HS-27A (cell line): ENCODE data around the gene HTR3B.
"Not testable (repeated sequence)": the region's sequence is repeated elsewhere in the genome, so short reads cannot be mapped to it uniquely, and the experiment has no call there.

Experiments
- DNase-seq: peaks from one replicate; pipeline ENCODE4 v3.0.0-alpha.2; 2012; ENCODE audit warnings: low read depth, missing footprints

The HTR3B gene

DNA sequence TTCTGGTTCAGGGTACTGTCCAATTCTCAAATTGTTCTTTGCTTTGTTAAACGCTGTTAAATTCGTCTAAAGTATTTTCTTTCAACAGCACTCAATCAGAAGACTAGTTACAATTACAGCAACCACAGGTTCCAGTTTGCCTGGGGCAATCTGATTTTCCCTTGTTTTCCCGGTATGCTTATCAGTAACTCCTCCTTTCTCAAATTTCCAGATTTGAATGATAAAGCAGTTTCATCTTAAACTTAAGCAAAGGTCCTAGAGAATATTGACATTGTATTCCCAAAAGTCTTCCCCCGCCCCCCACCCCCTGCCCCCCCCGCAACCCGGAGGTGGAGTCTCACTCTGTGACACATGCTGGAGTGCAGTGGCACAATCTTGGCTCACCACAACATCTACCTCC lies 18.7 kb upstream of the HTR3B start:
- DNase-seq: no peak

- no peak for DNase-seq
Observed at GRCh38 chr11:113888848-113889247, 15.7 kb upstream of the HTR3B start.

DNA sequence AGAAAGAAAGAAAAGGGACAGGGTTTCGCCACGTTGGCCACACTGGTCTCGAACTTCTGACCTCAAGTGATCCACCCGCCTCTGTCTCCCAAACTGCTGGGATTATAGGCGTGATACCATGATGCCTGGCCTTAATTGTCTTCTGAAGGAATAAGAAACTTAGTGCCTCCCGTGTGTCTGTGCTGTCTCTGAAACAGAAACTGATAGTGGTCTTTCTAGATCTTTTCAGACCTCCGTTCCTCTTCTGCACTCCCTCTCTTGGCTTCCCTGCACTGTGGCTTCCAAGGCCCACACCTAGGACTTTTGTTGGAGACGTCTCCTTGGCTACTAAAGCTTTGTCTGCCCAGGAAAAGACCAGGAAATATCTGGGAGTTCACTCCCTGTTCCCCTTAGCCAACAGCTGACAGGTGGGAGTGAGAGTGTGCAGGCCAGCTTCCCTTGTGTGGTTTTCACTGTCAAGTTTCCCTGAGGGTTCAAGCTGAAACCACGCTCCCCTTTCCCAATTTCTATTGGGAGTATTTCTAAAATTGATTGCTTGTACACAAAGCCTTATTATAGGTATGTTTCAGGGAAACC lies 10.1 kb upstream of the HTR3B start:
- no peak for DNase-seq

GRCh38 chr11:113895367-113896155 lies 9.0 kb upstream of the HTR3B start:
- no peak for DNase-seq

DNA sequence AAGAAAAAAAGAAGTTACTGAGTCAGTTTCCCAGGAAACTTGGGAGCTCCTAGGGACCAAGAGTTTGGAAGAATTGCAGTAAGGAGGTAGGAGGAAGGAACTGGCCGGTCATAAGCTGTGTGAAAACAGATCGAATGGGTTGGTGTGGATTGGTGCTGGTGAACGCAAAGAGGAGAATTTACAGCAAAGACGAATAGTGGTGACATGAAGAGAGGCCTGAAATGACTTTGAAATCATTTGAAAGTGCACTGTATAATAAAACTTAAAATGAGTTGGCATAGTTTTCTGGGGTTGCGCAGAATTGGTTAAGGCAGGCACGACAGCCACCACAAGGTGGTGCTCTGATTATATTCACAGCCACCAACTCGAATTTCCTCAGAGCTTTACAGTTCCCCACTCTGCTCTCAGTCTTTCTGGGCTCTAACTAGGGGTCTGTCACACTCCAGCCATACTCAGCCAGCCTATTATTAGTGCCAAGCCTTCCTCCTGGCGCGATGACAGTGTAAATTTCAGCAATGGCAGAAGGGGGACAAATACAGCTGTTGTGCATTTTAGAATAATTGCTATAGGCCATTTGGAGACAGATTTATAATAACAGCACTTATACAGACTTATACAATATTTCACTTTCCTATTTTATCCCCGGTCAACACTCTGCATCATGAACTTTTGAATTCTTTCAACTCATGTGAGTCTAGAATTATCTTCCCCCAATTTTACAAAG lies 8.3 kb upstream of the HTR3B start:
- DNase-seq: no peak

DNA sequence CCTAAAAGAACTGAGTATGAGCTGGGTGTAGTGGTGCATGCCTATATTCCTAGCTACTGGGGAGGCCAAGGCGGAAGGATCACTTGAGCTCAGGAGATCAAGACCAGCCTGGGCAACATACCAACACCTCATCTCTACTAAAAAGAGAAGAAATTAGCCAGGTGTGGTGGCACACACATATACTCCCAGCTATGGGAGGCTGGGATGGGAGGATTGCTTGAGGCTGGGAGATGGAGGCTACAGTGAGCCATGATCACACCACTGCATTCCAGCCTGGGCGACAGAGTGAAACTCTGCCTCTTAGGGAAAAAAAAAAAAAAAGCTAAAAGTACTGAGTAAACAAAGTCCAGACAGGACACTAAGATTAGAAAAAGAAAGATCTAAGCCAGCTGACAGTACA lies 3.5 kb upstream of the HTR3B start:
- DNase-seq: no peak

DNA sequence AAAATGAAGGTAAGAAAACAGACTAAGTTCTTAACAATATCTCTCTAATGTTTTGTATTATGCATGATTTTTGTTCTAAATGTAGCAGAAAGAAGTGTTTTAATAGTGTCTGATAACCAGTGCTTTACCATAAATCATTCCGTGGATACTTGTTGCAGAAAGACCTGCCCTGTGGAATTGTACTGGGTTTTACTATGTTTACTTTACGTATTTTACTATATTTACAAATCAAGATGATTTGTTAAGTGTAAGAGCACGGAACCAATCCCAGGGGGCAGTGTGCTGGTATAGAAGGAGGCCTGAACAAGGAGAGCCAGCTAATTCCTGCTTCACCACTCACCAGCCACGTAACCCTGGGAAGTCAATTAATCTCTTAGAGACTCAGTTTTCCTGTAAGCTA lies 1.4 kb downstream of the HTR3B start:
- no peak for DNase-seq

- DNase-seq: no peak
Observed at GRCh38 chr11:113906516-113906915, 1.9 kb downstream of the HTR3B start.

DNA sequence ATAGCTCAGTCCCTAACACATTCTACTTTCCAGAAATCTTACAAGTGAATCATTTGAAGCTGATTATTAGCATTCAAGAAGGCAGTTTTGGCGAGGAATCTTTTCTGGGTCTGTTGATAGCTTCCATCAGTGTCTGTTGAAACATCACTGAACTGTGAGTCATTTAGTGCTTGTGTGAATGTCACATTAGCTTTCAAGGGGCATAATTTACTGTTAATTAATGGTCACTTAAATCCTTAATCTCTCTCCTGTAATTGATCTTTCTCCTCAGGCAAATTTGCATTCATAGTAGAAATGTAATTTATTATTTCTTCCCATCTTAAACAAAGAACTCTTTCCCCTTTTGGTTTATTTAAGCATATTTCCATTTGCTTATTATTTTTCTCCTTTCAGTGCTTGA lies 2.6 kb downstream of the HTR3B start:
- DNase-seq: no peak

DNA sequence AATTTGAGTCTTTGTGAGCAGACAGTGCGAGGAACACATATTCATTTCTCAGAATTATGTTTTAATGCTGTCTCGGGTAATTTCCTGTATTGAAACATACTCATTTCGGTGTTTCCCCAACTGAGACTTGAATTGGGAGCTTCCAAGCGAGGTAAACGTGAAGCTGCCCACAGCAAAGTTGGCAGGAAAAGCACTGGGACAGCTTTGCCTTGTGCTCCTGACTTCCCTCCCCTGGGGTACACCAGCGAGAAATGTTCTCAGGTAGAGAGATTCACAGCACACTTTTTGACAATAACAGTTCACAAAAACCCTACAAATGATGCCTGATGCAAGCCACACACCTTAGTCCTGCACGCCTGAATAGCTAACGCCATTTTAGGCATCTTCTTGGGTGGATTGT lies 3.1 kb downstream of the HTR3B start:
- no peak for DNase-seq

DNA sequence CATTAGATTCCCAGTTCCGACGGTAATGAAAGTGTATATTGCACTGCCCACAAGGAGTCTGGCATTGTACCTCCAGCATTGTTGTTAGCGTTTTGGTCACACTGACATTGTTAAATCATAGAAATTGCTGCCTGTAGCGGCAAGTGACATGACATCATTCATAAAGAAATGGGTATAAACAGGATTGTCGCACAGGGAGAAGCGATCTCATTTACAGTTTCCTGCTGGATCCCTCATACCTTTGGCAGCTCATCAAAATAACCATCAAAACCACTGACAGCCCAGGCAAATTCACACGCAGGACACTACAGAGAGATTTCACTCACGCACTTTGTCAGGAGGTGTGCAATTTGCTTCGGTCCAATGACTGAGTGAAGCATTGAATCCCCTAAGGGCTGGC lies 3.5 kb downstream of the HTR3B start:
- DNase-seq: no peak

DNA sequence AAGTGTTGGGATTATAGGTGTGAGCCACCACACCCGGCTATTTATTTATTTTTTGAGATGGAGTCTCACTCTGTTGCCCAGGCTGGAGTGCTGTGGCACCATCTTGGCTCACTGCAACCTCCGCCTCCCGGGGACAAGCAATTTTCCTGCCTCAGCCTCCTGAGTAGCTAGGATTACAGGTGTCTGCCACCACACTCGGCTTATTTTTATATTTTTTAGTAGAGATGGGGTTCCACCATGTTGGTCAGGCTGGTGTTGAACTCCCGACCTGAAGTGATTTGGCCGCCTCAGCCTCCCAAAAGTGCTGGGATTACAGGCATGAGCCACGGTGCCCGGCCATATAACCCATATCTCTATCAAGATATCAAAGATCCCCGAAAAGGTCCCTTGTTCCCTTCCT lies 6.9 kb downstream of the HTR3B start:
- not testable (repeated sequence) for DNase-seq

GRCh38 chr11:113923572-113923971 lies 19.0 kb downstream of the HTR3B start:
- no peak for DNase-seq

DNA sequence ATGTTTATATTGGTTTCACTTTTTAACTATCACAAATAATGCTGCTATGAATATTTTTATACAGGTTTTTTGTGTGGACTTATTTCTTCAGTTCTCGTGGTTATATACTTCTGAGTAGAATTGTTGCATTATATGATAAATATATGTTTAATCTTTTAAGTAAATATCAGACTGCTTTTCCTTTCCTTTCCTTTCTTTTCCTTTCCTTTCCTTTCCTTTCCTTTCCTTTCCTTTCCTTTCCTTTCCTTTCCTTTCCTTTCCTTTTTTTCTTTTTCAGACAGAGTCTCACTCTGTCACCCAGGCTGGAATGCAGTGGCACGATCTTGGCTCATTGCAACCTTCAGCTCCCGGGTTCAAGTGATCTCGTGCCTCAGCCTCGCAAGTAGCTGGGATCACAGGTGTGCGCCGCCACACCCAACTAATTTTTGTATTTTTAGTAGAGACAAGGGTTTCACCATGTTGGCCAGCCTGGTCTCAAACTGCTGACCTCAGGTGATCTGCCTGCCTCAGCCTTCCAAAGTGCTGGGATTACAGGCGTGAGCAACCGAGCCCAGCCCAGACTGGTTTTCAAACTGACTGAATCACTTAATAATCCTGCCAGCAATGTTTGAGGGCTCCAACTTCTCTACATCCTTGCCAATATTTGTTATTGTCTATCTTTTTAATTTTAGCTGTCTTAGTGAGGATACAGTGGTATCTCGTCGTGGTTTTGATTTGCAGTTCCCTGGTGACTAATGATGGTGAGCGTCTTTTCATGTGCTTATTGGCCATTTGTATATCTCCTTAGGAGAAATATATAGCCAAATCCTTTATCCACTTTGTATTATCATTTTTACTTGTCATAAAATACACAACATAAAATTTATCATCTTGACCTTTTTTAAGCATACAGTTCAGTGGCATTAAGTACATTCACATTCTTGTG lies 21.9 kb downstream of the HTR3B start:
- no peak for DNase-seq

DNA sequence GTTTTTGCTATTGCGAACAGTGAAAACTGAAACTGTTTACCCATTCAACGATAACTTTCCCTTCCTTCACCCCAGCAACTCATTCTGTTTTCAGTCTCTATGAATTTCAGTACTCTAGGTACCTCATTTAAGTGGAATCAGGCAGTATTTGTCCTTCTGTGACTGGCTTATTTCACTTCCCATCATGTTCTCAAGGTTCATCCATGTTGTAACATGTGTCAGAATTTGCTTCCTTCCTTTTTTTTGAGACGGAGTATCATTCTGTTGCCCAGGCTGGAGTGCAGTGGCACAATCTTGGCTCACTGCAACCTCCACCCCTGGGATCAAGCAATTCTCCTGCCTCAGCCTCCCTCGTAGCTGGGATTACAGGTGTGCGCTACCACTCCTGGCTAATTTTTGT lies 23.7 kb downstream of the HTR3B start:
- no peak for DNase-seq

GRCh38 chr11:113932788-113933187 lies 28.2 kb downstream of the HTR3B start:
- no peak for DNase-seq

- DNase-seq: not testable (repeated sequence)
Observed at GRCh38 chr11:113934193-113934592, 29.6 kb downstream of the HTR3B start.

DNA sequence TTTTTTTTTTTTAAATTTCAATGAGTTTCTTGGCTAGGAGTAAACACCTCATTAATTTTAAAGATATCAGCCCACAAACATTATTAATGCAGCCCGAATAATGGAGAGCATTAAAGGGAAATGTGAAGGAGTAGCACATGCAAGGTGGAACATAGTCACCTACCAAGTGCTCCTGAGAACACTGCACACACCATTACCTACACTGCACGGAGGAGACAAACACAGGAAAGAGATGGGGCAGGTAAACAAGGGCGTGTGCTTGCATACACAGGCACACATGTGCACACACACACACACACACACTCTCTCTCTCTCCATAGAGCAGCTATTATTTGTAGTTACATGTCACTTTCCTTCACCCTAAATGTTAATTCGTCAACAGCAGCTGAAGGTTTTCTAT lies 30.2 kb downstream of the HTR3B start:
- no peak for DNase-seq

- no peak for DNase-seq
Observed at GRCh38 chr11:113935858-113936257, 31.3 kb downstream of the HTR3B start.

DNA sequence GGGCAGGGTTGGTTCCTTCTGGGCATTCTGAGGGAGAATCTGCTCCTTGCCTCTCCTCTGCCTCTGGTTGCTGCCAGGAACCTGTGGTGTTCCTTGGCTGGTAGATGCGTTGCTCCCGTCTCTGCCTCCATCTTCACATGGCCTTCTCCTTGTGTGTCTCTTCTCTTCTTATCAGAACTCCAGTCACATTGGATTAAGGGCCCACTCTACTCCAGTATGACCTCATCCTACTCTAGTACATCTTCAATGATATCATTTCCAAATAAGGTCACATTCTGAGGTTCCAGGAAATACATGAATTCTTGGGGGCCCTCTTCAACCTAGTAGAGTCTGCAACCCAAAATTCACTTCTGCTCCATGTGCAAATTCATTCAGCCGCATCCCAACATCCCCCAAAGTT lies 33.3 kb downstream of the HTR3B start:
- DNase-seq: no peak

DNA sequence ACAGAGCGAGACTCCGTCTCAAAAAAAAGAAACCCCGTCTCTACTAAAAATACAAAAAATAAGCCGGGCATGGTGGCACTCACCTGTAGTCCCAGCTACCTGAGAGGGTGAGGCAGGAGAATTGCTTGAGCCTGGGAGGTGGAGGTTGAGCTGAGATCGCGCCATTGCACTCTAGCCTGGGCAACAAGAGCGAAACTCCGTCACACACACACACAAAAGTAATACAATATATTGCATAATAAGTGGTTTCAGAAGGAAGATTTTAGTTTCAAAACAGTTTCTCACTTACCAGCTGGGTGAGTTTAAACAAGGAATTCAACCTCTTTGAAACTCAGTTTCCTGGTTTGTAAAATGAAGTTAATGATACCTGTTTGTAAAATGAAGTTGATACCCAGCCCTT lies 37.7 kb downstream of the HTR3B start:
- no peak for DNase-seq

DNA sequence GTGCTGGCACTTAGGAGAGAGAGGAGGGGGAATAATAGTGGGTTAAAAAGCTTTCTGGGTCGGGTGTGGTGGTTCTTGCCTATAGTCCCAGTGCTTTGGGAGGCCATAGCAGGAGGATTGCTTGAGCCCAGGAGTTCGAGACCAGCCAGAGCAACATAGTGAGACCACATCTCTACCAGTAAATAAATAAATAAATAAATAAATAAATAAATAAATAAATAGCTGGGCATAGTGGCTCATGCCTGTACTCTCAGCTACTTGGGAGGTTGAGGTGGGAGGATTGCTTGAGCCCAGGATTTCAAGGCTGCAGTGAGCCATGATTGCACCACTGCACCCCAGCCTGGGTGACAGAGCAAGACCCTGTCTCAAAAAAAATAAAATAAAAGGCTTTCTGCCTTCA lies 41.6 kb downstream of the HTR3B start:
- DNase-seq: not testable (repeated sequence)
